Caco-2 (cell line): ENCODE results near the gene PHF21A. TPM values are rescaled to one million over a fixed set of nuclear protein-coding genes. Genes with fewer than 3 reads are reported as not detected.
"Not testable (repeated sequence)": the region's sequence is repeated elsewhere in the genome, so short reads cannot be mapped to it uniquely, and the experiment has no call there.

Source experiments
- BruUV-seq: library from RNA; stranded (reverse); fragments of 400-500 nt; replicated peaks from 2 replicates; lab custom pipeline; 2021; lab: Mats Ljungman, UMichigan
- CTCF ChIA-PET: fragments of 300-600 bp; sonication (Branson Sonifier 250); formaldehyde crosslinking; loops from one replicate; lab custom pipeline; 2022; ENCODE audit warnings: antibody characterized with exemption; lab: Charles Lee
- POLR2A ChIA-PET: fragments of 300-600 bp; sonication (Branson Sonifier 250); formaldehyde crosslinking; loops from one replicate; lab custom pipeline; 2022; ENCODE audit warnings: antibody characterized with exemption; lab: Charles Lee
- DNase-seq, 2 experiments: peaks; one replicate each; pipeline versions ENCODE4 v3.0.0 to v3.0.0-alpha.2; 2020 to 2022
- H3K27me3 ChIP-seq: replicated peaks from 2 replicates; pipeline ENCODE4 v1.6.0; 2011; ENCODE audit warnings: low read length; ENCODE audit not compliant: control insufficient read depth, insufficient read depth
- H3K36me3 ChIP-seq: 2 replicates; pipeline ENCODE4 v1.5.1; 2011; ENCODE audit warnings: low read length; ENCODE audit not compliant: control insufficient read depth, insufficient read depth
- H3K4me1 ChIP-seq: fragments of 250-450 bp; sonication (Bioruptor Pico); 2 replicates; pipeline ENCODE4 v1.5.1; 2020; ENCODE audit warnings: mild to moderate bottlenecking
- H3K4me3 ChIP-seq: 2 replicates; pipeline ENCODE4 v1.5.1; 2011; ENCODE audit warnings: low read depth, mild to moderate bottlenecking, control low read depth, low read length
- H3K9me3 ChIP-seq: fragments of 250-450 bp; sonication (Bioruptor Pico); 2 replicates; pipeline ENCODE4 v1.5.1; 2020; ENCODE audit warnings: mild to moderate bottlenecking, moderate library complexity
- H3K27ac Mint-ChIP-seq: one replicate; pipeline ENCODE4 v1.8.0; 2022; ENCODE audit warnings: mixed read lengths; ENCODE audit not compliant: unreplicated experiment
- H3K27me3 Mint-ChIP-seq: one replicate; pipeline ENCODE4 v1.8.0; 2022; ENCODE audit warnings: mixed read lengths; ENCODE audit not compliant: insufficient read depth, unreplicated experiment
- H3K36me3 Mint-ChIP-seq: one replicate; pipeline ENCODE4 v1.8.0; 2022; ENCODE audit warnings: mild to moderate bottlenecking, mixed read lengths; ENCODE audit not compliant: insufficient read depth, unreplicated experiment
- H3K4me1 Mint-ChIP-seq: one replicate; pipeline ENCODE4 v1.8.0; 2022; ENCODE audit warnings: low read depth, mixed read lengths; ENCODE audit not compliant: unreplicated experiment
- H3K4me3 Mint-ChIP-seq: one replicate; pipeline ENCODE4 v1.8.0; 2022; ENCODE audit warnings: mild to moderate bottlenecking, moderate library complexity, mixed read lengths; ENCODE audit not compliant: unreplicated experiment
- H3K9me3 Mint-ChIP-seq: one replicate; pipeline ENCODE4 v1.8.0; 2022; ENCODE audit warnings: mixed read lengths; ENCODE audit not compliant: unreplicated experiment
- CTCF ChIP-seq, 2 experiments: fragments of 200-600 bp in 1 of 2; IDR thresholded peaks; 1 replicate in 1 of 2; 2 replicates in 1 of 2; pipeline versions ENCODE4 v1.5.1 to v1.8.0; 2011 to 2022; ENCODE audit warnings: antibody characterized with exemption in 1 of 2, control low read depth in 1 of 2, inconsistent platforms in 1 of 2, low read depth in 1 of 2, low read length in 1 of 2, mild to moderate bottlenecking in 1 of 2, moderate library complexity in 1 of 2; ENCODE audit not compliant: insufficient read depth in 1 of 2, severe bottlenecking in 1 of 2, unreplicated experiment in 1 of 2
- intact Hi-C: fragments of 100-400 bp; cut with micrococcal nuclease; formaldehyde crosslinking; loops from one replicate; pipeline ENCODE4 v1.10.0; 2022; ENCODE audit not compliant: unreplicated experiment
- total RNA-seq: library from RNA; stranded (reverse); gene quantifications from 2 replicates; pipeline ENCODE4 v1.2.3, GENCODE V29; 2022

The PHF21A gene
- total RNA-seq, 1 experiment from 2014 or later, result 20.0 TPM

GRCh38 chr11:46118702-46119351 lies 2.4 kb downstream of the PHF21A start:
- no peak for TF ChIP-seq CTCF (IDR thresholded peaks at IDR 0.05; ENCODE audit: insufficient read depth in 1 of 2, low read depth in 1 of 2, low read length in 1 of 2, severe bottlenecking in 1 of 2, unreplicated experiment in 1 of 2)
- Mint-ChIP-seq H3K27ac (peak overlapping the region; percentile 87), H3K4me1 (peaks cover 13% of the 10 kb centered on the region), H3K27me3 (no peaks in the 10 kb centered on the region), H3K4me3 (peak overlapping the region; percentile 94), H3K36me3 (peaks cover 17% of the 10 kb centered on the region), H3K9me3 (no peaks in the 10 kb centered on the region)
- ChIA-PET CTCF (no interaction called here), POLR2A (no interaction called here)
- Histone ChIP-seq H3K9me3 (no peaks in the 10 kb centered on the region), H3K4me1 (peaks cover 5% of the 10 kb centered on the region; the same call in 1 of the 2 replicates), H3K4me3 (peak overlapping the region; percentile 85), H3K36me3 (no peaks in the 10 kb centered on the region), H3K27me3 (no peaks in the 10 kb centered on the region)
- BruUV-seq, result TSS peak; percentile 31
- no peak for DNase-seq
- intact Hi-C loops, result no loop called here

- Mint-ChIP-seq H3K36me3 (peaks cover 17% of the 10 kb centered on the region), H3K4me1 (peaks cover 8% of the 10 kb centered on the region), H3K9me3 (no peaks in the 10 kb centered on the region), H3K27ac (no peak overlapping the region), H3K4me3 (no peak overlapping the region), H3K27me3 (no peaks in the 10 kb centered on the region)
- Histone ChIP-seq H3K9me3 (no peaks in the 10 kb centered on the region), H3K36me3 (no peaks in the 10 kb centered on the region), H3K4me1 (peaks cover 3% of the 10 kb centered on the region; the same call in 1 of the 2 replicates), H3K4me3 (no peak overlapping the region), H3K27me3 (no peaks in the 10 kb centered on the region)
- POLR2A ChIA-PET, result no interaction called here
- DNase-seq, result no peak
- no TSS peak for BruUV-seq
- intact Hi-C loops, result no loop called here
- CTCF ChIA-PET, result no interaction called here
- peak in 1 of 2 experiments; percentile 12 for TF ChIP-seq CTCF (IDR thresholded peaks at IDR 0.05; ENCODE audit: insufficient read depth in 1 of 2, low read depth in 1 of 2, low read length in 1 of 2, severe bottlenecking in 1 of 2, unreplicated experiment in 1 of 2)
Observed at GRCh38 chr11:46117842-46118241, 3.4 kb downstream of the PHF21A start.

GRCh38 chr11:46116712-46117037 lies 4.6 kb downstream of the PHF21A start:
- DNase-seq, BruUV-seq, H3K4me3 Mint-ChIP-seq, H3K27ac Mint-ChIP-seq, H3K9me3 ChIP-seq, H3K36me3 ChIP-seq, H3K4me1 Mint-ChIP-seq, H3K4me3 ChIP-seq, H3K9me3 Mint-ChIP-seq, intact Hi-C loops, H3K27me3 ChIP-seq, POLR2A ChIA-PET, H3K4me1 ChIP-seq, H3K27me3 Mint-ChIP-seq, CTCF ChIA-PET: not testable (repeated sequence)
- peaks cover 17% of the 10 kb centered on the region for H3K36me3 Mint-ChIP-seq
